ENCODE data around the gene GPSM1. TPM values are rescaled to one million over a fixed set of nuclear protein-coding genes. Genes with fewer than 3 reads are reported as not detected.

GPSM1 gene
- total RNA-seq, 3 donors from 2014 or later = 2.4 to 15.0 (median 4.2) TPM

DNA sequence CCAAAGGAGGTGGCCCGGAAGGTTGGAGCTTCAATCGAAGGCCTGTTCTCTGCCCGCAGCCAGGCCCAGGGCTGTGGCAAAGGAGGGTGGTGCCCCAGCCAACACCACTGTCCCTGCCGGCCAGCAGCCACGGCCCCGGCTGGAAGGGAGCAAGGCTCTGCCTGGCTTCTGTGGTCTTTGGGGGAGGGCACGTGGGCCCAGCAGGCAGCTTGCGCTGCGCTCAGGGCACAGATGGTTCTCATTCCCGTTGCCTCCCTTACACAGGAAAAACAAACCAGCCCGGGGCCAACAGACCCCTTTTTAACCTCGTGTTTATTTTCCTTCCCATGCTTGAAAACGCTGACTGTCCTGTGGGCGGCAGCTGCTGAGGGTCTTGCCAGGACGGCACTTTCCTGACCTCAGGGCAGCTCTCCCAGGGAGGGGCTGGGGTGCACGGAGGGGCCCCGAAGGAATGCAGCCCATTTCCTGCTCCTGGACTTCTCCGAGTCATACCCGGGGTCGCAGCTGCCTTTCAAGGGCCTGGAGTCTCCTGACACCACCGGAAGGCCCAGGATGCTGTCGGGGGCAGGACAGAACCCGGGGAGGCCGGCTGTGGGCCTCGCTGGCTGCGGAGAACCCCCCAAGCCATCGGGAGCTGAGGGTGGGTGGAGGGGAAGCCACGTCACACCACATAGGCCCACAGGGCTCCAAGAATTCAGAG lies 1.1 kb upstream of the GPSM1 start:
- ATAC-seq = no peak
- H3K36me3 ChIP-seq (ENCODE audit: low read depth) = no peaks in the 10 kb centered on the region
- DNase-seq = no peak
- intact Hi-C loops (cut with DNase I, micrococcal nuclease) = loop anchor here in 1 of 2 donors (5.0 kb wide), 1 partner anchor 141 kb away; no protein-coding TSS in a partner anchor
- H3K4me1 ChIP-seq (ENCODE audit: low read depth) = peaks cover 5% of the 10 kb centered on the region
- H3K9me3 ChIP-seq = no peaks in the 10 kb centered on the region
- TF ChIP-seq, protein P1, sequence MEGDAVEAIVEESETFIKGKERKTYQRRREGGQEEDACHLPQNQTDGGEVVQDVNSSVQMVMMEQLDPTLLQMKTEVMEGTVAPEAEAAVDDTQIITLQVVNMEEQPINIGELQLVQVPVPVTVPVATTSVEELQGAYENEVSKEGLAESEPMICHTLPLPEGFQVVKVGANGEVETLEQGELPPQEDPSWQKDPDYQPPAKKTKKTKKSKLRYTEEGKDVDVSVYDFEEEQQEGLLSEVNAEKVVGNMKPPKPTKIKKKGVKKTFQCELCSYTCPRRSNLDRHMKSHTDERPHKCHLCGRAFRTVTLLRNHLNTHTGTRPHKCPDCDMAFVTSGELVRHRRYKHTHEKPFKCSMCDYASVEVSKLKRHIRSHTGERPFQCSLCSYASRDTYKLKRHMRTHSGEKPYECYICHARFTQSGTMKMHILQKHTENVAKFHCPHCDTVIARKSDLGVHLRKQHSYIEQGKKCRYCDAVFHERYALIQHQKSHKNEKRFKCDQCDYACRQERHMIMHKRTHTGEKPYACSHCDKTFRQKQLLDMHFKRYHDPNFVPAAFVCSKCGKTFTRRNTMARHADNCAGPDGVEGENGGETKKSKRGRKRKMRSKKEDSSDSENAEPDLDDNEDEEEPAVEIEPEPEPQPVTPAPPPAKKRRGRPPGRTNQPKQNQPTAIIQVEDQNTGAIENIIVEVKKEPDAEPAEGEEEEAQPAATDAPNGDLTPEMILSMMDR (IDR thresholded peaks at IDR 0.05) = no peak
- H3K4me3 ChIP-seq = no peak overlapping the region

DNA sequence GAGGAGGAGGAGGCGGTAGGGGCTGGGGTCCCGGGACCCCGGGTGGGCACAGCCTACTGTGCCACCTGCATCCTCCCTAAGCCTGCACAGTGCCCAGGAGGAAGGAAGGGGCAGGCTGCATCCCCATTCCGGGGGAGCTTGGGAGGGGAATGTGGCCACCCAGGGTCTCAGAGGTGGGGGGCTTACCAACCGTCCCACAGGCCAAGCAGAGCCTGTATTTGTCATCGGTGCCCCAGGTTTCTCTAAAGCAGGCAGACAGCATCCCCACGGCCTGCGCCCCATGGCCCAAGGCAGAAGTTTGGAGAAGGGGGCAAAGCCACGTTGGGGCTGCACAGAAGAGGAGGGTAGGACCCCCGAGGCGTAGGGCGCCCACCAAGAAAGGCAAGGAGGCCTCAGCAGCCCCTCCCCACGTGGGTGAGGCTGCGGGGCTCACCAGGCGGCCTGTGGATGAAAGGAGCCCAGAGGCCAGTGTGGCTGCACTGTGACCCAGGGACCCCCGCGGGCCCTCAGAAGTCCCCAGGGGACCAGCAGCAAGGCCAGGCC lies 507 bp upstream of the GPSM1 start:
- H3K9me3 ChIP-seq = no peaks in the 10 kb centered on the region
- ATAC-seq (no peak), DNase-seq (no peak)
- H3K36me3 ChIP-seq (ENCODE audit: low read depth) = no peaks in the 10 kb centered on the region
- intact Hi-C loops (cut with DNase I, micrococcal nuclease) = loop anchor here in 1 of 2 donors (5.0 kb wide), 1 partner anchor 140 kb away; no protein-coding TSS in a partner anchor
- TF ChIP-seq, protein P1 (IDR thresholded peaks at IDR 0.05) = no peak
- peaks cover 5% of the 10 kb centered on the region for H3K4me1 ChIP-seq (ENCODE audit: low read depth)
- no peak overlapping the region for H3K4me3 ChIP-seq

DNA sequence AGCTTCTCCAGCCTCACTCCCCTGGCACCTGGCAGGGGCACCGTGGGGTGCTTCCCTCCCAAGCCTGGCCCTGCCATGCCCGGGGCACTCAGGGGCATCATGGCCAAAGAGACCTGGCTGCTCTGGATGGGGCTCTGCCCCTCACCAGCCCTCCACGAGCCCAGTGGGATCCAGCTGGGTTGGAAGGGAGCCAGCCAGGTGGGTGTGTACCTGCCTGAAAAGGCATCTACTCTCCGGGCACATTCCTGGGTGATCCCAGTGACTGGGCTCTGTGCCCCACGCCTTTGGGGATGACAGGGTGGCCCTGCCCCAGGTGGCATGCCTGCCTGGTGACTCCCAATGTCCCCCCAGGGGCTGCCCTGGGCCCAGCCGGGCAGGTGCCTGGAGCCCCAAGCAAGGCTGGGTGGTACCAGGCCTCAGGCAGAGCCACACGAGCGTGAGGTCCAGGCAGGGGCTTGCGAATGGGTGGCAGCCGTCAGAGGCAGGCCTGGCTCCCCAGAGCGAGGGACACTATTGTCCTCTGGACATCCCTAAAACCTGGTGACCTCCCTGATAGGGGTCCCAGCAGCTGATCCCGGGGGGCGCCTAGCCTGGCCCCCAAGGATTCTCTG lies 777 bp downstream of the GPSM1 start:
- TF ChIP-seq, protein P1 (IDR thresholded peaks at IDR 0.05) = no peak
- intact Hi-C loops (cut with DNase I, micrococcal nuclease) = loop anchor here in 1 of 2 donors (5.0 kb wide), 1 partner anchor 139 kb away; no protein-coding TSS in a partner anchor
- H3K4me1 ChIP-seq (ENCODE audit: low read depth) = peaks cover 5% of the 10 kb centered on the region
- no peaks in the 10 kb centered on the region for H3K36me3 ChIP-seq (ENCODE audit: low read depth)
- H3K9me3 ChIP-seq = no peaks in the 10 kb centered on the region
- H3K4me3 ChIP-seq = no peak overlapping the region
- no peak for DNase-seq
- ATAC-seq = no peak

DNA sequence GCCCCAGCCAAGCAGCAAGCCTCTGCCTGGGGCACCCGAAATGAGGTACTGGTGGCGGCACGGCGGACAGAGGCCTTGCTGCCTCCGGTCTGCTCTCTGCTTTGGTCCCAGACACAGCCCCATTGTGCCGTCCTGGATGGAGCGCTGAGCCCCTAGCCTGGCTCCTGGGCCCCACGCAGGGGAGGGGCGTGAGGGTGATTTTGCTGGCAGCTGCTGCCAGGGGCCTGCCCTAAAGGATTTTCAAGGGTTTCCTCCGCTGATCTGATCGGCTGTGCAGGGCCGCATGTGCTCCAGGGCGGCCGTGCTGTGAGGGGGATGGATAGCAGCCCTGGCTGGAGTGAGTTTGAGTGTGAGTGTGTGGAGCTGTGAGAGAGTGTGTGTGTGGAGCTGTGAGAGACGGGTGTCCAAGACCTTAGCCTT lies 1.3 kb downstream of the GPSM1 start:
- Histone ChIP-seq H3K4me3 (no peak overlapping the region), H3K9me3 (no peaks in the 10 kb centered on the region), H3K36me3 (ENCODE audit: low read depth) (no peaks in the 10 kb centered on the region), H3K4me1 (ENCODE audit: low read depth) (peaks cover 5% of the 10 kb centered on the region)
- DNase-seq (no peak), ATAC-seq (no peak)
- intact Hi-C loops (cut with DNase I, micrococcal nuclease) = loop anchor here in 1 of 2 donors (5.0 kb wide), 1 partner anchor 139 kb away; no protein-coding TSS in a partner anchor
- TF ChIP-seq, protein P1 (IDR thresholded peaks at IDR 0.05) = no peak

DNA sequence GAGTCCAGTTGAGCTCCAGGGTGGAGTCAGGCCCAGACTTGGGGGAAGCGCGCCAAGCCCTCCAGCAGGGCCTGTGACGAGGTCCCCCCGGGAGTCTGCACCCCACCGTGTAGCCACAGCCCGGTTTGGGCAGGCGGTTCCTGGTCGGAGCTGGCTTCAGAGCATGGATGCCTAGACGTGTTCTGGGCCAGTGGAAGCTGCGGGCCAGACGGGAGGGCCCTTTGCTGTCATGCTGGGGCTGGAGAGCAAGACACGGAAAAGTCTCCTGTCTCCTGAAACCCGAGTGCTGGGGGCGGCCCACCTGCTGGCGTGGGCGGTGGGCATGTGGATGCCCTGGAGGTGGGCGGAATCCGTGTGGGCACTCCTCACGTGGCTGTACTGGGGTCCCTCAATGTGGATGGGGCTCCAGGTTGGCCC lies 1.9 kb downstream of the GPSM1 start:
- Histone ChIP-seq H3K4me1 (ENCODE audit: low read depth) (peaks cover 5% of the 10 kb centered on the region), H3K9me3 (no peaks in the 10 kb centered on the region), H3K4me3 (no peak overlapping the region), H3K36me3 (ENCODE audit: low read depth) (no peaks in the 10 kb centered on the region)
- TF ChIP-seq, protein P1 (IDR thresholded peaks at IDR 0.05) = no peak
- ATAC-seq (no peak), DNase-seq (no peak)
- intact Hi-C loops (cut with DNase I, micrococcal nuclease) = loop anchor here in 1 of 2 donors (5.0 kb wide), 1 partner anchor 138 kb away; no protein-coding TSS in a partner anchor

Data from mucosa of descending colon (tissue), 3 donors.